ENCODE results near the gene ADAMTS10.
"Not testable (repeated sequence)": the region's sequence is repeated elsewhere in the genome, so short reads cannot be mapped to it uniquely, and the experiment has no call there.

The ADAMTS10 gene

GRCh38 chr19:8553729-8554128 is 56.8 kb downstream of the ADAMTS10 start:
- not testable (repeated sequence) for DNase-seq

- no peak for DNase-seq
These were observed 57.7 kb downstream of the ADAMTS10 start for GRCh38 chr19:8552810-8553209.

DNA sequence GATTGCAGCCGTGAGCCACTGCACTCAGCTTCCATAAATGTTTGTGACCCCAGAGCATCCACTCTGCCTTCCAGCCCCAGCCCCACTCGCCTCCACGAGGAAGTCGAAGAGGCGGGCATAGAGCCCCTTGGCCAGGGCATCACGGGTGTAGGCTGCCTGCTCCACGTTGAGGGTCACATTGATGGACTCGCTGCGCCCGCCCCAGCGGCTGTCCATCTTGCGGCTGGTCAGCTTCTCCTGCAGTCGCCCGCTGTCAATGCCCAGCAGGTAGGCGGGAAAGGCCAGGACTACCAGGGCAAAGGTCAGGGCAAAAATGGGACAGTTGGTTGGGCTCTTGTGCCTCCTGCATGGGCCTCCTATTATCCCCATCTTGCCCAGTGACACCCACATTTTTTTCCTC is 60.4 kb downstream of the ADAMTS10 start:
- DNase-seq = no peak

- DNase-seq = no peak
These were observed 64.8 kb downstream of the ADAMTS10 start for GRCh38 chr19:8545743-8546142.

- no peak for DNase-seq
These were observed 66.3 kb downstream of the ADAMTS10 start for GRCh38 chr19:8544168-8544567.

GRCh38 chr19:8539621-8540149 is 70.8 kb downstream of the ADAMTS10 start:
- DNase-seq = no peak

GRCh38 chr19:8537099-8537498 is 73.4 kb downstream of the ADAMTS10 start:
- DNase-seq = no peak

DNA sequence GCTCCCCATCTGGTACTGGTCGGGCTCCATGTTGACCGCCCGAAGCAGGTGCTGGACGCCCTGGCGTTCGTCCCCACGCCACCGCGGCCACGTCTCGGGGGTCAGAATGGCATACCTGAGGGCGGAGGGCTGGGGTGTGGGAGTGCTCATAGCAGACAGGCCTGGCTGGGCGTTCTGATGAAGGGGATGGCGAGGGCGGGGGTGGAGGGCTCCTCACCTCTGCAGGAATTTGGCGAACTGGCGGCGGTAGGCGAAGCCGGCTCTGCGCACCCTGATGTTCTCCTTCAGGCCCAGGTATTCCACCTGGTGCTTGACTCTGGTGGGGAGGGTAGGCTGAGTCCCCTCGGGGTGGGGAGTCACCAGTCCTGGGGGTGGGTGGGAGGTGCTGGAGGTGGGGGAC is 74.2 kb downstream of the ADAMTS10 start:
- no peak for DNase-seq

DNA sequence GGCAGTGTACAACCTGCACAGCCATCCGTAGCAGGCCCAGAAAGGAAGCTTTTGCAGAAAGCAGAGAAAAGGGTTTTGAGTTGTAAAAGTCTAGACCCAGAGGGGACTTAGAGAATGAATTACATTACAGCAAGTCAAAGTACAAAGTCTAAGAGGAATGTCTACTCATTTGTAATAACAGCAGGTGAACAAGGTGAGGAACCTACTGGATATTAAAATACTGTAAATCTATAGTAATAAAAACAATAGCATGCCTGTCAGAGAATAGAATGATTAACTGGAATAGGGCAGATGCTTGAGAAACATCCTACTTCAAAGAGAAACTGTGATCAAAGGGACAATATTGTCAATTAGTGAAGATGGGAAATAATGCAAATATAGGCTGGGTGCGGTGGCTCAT is 78.3 kb downstream of the ADAMTS10 start:
- no peak for DNase-seq

DNA sequence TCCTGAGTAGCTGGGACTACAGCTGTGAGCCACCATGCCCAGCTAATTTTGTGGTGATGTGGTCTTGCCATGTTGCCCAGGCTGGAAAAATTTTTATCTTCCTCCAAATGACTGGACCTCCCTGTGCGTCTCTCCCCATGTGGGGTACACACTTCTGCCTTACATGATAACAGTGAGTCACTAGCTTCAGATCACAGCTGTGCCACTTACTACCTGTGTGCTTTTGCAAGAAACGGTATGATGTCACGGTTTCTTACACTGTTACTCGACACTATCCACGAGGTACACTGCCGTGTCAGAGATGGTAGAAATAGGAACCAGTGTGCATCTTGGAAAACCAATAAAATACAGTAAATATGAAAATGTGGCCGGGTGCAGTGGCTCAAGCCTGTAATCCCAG is 79.0 kb downstream of the ADAMTS10 start:
- no peak for DNase-seq
